Breast epithelium (tissue), 4 donors: ENCODE measurements around the gene FPR2. TPM values are rescaled to one million over a fixed set of nuclear protein-coding genes. Genes with fewer than 3 reads are reported as not detected.

Experiments
- DNase-seq, 2 donors: peaks; one replicate each; pipeline ENCODE4 v3.0.0-alpha.2; 2019; ENCODE audit warnings: low spot score in 2 of 2
- H3K27ac ChIP-seq, 2 donors: fragments of 200-600 bp; sonication (generic) in 1 of 2; one replicate each; pipeline ENCODE4 v1.5.1; 2016 to 2019; ENCODE audit warnings: mild to moderate bottlenecking in 1 of 2
- H3K27me3 ChIP-seq, 2 donors: fragments of 200-600 bp; sonication (generic) in 1 of 2; one replicate each; pipeline versions ENCODE4 v1.5.1 to v1.6.0; 2017 to 2019; ENCODE audit warnings: control low read depth in 1 of 2, mild to moderate bottlenecking in 1 of 2
- H3K36me3 ChIP-seq: fragments of 200-600 bp; one replicate; pipeline ENCODE4 v1.5.1; 2019
- H3K4me1 ChIP-seq, 2 donors: fragments of 200-600 bp; sonication (generic); one replicate each; pipeline ENCODE4 v1.5.1; 2016 to 2019; ENCODE audit warnings: control low read depth in 1 of 2
- H3K4me3 ChIP-seq, 3 donors: fragments of 200-600 bp; sonication (generic); 1 replicate in 2 of 3; 2 replicates in 1 of 3; pipeline ENCODE4 v1.5.1; 2016 to 2019; ENCODE audit warnings: mild to moderate bottlenecking in 3 of 3, moderate library complexity in 2 of 3
- H3K9me3 ChIP-seq, 2 donors: fragments of 200-600 bp; sonication (generic) in 1 of 2; one replicate each; pipeline ENCODE4 v1.5.1; 2016 to 2019; ENCODE audit warnings: control low read depth in 1 of 2
- CTCF ChIP-seq, 3 donors: fragments of 450-650 bp; IDR thresholded peaks; one replicate each; pipeline ENCODE4 v1.5.1; 2016 to 2017; ENCODE audit warnings: antibody characterized with exemption in 3 of 3, mild to moderate bottlenecking in 3 of 3, moderate library complexity in 3 of 3
- POLR2A ChIP-seq: fragments of 450-650 bp; IDR thresholded peaks from one replicate; pipeline ENCODE4 v1.6.1; 2016; ENCODE audit warnings: antibody characterized with exemption, mild to moderate bottlenecking, moderate library complexity
- POLR2AphosphoS5 ChIP-seq, 3 donors: sonication (generic); formaldehyde crosslinking; IDR thresholded peaks; one replicate each; pipeline ENCODE4 v1.6.1; 2017; ENCODE audit warnings: antibody characterized with exemption in 3 of 3
- intact Hi-C: fragments of 100-400 bp; cut with DNase I; formaldehyde crosslinking; loops from one replicate; pipeline ENCODE4 v1.15.1; 2023; ENCODE audit warnings: low total_unique reads
- total RNA-seq, 3 donors: library from RNA; depleted of rRNA; stranded (reverse); fragments of >200 nt; gene quantifications; one replicate each; pipeline ENCODE4 v1.1.0, GENCODE V29; 2016

The FPR2 gene
- total RNA-seq, 3 donors from 2014 or later: 0.15 to 0.98 (median 0.32) TPM

DNA sequence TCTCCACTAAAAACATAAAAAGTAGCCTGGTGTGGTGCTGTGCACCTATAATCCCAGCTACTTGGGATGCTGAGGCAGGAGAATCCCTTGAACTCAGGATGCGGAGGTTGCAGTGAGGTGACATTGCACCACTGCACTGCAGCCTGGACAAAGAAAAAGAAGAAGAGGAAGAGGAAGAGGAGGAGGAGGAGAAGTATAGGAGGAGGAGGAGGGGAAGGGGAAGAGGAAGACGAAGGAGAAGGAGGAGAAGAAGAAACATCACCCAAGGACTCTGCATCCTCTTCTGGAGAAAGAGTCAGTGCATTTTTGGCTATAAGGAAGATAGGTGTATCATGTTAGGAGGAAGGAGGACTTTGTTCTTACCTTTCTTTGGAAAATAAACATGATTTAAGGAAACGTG is 21.0 kb downstream of the FPR2 start:
- no peaks in the 10 kb centered on the region for H3K4me1 ChIP-seq
- TF ChIP-seq POLR2A (no peak), CTCF (IDR thresholded peaks at IDR 0.05) (no peak), POLR2AphosphoS5 (IDR thresholded peaks at IDR 0.05) (no peak)
- no peak for DNase-seq
- intact Hi-C loops: no loop called here
- no peaks in the 10 kb centered on the region for H3K9me3 ChIP-seq
- no peaks in the 10 kb centered on the region for H3K36me3 ChIP-seq
- H3K27me3 ChIP-seq: peaks cover 0 to 13% of the 10 kb centered on the region in 2 donors
- no peak overlapping the region for H3K27ac ChIP-seq
- H3K4me3 ChIP-seq: no peak overlapping the region

GRCh38 chr19:51783372-51783771 is 22.4 kb downstream of the FPR2 start:
- Histone ChIP-seq H3K9me3 (no peaks in the 10 kb centered on the region), H3K27ac (no peak overlapping the region), H3K36me3 (no peaks in the 10 kb centered on the region), H3K27me3 (peaks cover 0 to 13% of the 10 kb centered on the region in 2 donors), H3K4me1 (no peaks in the 10 kb centered on the region), H3K4me3 (no peak overlapping the region)
- intact Hi-C loops: no loop called here
- TF ChIP-seq CTCF (IDR thresholded peaks at IDR 0.05): no peak
- TF ChIP-seq POLR2AphosphoS5 (IDR thresholded peaks at IDR 0.05): no peak
- no peak for TF ChIP-seq POLR2A
- DNase-seq: no peak

DNA sequence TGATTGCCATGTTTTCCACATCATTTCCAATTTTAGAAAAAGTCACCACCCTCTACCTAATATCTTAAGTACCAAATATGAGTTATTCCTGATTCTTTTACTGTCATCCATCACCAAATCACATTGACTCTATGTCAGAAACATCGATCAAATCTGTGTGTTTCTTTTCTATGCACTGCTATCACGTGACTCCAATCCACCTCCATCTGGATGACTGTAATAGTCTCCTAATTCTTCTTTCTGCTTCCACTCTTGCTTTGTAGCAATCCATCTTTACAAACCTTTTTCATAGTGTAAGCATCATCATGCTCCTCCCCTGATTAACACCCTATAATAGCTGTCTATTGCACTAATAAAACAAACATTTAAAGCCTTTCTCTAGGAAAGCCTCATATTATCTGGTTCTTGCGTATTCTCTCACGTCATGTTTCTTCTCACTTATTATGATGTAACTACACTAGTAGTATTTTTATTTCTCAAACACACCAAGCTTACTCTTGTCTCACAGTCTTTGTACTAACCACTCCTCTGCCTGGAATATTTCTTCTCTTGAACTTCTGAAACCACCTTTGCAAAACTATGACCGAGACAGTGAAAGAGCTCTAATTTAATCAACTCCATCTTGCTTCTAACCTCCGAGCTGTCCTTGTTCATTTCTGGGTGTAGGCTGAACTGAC is 23.3 kb downstream of the FPR2 start:
- DNase-seq: no peak
- no peaks in the 10 kb centered on the region for H3K36me3 ChIP-seq
- no peaks in the 10 kb centered on the region for H3K4me1 ChIP-seq
- H3K27me3 ChIP-seq: peaks cover 0 to 9% of the 10 kb centered on the region in 2 donors
- H3K27ac ChIP-seq: peak overlapping the region in 1 of 2 donors; percentile 12
- TF ChIP-seq POLR2A: no peak
- no peak for TF ChIP-seq POLR2AphosphoS5 (IDR thresholded peaks at IDR 0.05)
- no peak for TF ChIP-seq CTCF (IDR thresholded peaks at IDR 0.05)
- intact Hi-C loops: no loop called here
- H3K9me3 ChIP-seq: no peaks in the 10 kb centered on the region
- H3K4me3 ChIP-seq: no peak overlapping the region

DNA sequence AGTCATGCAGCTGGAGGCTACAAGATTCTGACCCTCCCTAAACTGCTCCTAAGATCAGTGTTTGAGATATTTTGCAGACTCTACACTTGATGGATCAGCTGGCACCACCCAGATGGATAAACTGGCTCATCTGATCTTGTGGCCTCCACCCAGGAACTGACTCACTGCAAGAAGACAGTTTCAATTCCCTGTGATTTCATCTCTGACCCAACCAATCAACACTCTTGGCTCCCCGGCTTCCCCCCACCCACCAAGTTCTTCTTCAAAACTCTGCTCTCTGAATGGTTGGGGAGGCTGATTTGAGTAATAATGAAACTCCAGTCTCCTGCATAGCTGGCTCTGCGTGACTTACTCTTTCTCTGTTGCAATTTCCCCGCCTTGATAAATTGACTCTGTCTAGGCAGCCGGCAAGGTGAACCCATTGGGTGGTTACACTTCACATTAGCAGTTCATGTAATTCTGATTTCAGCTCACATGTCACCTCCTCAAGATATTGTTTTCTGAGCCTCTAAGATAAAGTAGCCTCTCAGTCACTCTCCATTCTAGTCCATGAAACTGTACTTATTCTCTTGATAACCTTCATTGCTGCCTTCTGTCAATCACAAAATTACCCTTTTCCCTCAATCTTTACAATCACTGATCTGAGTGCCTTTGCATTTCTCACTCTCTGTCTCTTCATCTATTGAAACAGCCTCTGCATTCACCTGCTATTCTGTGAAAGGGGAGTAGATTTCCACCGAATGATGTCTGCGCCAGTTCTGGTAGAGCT is 24.1 kb downstream of the FPR2 start:
- Histone ChIP-seq H3K4me1 (no peaks in the 10 kb centered on the region), H3K36me3 (no peaks in the 10 kb centered on the region), H3K27me3 (peaks cover 0 to 1% of the 10 kb centered on the region in 2 donors), H3K9me3 (no peaks in the 10 kb centered on the region), H3K27ac (peak overlapping the region in 1 of 2 donors; percentile 20), H3K4me3 (no peak overlapping the region)
- TF ChIP-seq POLR2AphosphoS5 (IDR thresholded peaks at IDR 0.05) (no peak), CTCF (IDR thresholded peaks at IDR 0.05) (no peak), POLR2A (no peak)
- intact Hi-C loops: no loop called here
- peak in 1 of 2 donors; percentile 20 for DNase-seq
